ENCODE measurements around the gene HSPA4. TPM values are rescaled to one million over a fixed set of nuclear protein-coding genes. Genes with fewer than 3 reads are reported as not detected.

The HSPA4 gene
- total and polyA plus RNA-seq, 2 of the 13 experiments (the other 11 are each of a cell fraction or from before 2014, with no cell fraction given) = 36.6 to 231 TPM

DNA sequence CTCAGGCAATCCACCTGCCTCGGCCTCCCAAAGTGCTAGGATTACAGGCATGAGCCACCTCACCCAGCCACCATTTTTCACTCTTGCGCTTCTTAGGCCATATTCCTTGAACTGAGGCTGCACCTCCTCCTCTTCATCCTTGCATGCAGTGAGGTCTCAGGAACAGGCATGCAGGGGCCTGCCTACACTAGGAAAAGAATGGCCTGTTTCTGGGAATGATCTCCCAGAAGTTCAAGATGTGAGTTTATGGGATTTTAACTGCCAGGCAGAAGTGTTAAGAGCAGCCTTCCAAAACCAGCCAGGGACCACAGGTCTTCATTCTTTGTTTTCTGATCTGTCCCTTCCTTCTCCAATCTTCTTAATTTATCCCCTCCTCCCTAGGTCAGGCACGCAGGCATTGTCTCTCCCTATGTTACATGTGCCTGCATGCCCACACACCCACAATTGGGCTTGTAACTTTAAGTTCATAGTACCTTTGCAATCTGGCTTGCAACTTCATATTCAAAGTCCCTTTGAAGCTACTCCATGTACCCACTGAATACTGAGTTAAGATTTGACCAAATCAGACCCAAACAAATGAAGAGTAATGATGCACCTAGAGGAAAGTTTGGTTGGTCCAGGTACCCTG, 10.5 kb upstream of the HSPA4 start:
- H3K9me3 ChIP-seq (ENCODE audit: low read length) = no peaks in the 10 kb centered on the region
- no peak overlapping the region for H3K9ac ChIP-seq (ENCODE audit: insufficient read depth, low read depth, low read length)
- ChIA-PET POLR2A (interaction anchor here (0.6 to 2.0 kb wide), 3 partner anchors 8 to 14 kb away, joined by 3 to 14 read pairs (median 3); partner anchors contain the start of gene HSPA4), CTCF (ENCODE audit: low intra/inter-chr PET ratio, low total read pairs) (no interaction called here)
- no peak overlapping the region for H3K4me3 ChIP-seq (replicated peaks in 1 of 3; ENCODE audit: insufficient read depth in 1 of 3, low read depth in 2 of 3, low read length in 3 of 3)
- H4K20me1 ChIP-seq (ENCODE audit: insufficient read depth, low read length) = no peaks in the 10 kb centered on the region
- no peak for FAIRE-seq
- no peak for ATAC-seq
- no peaks in the 10 kb centered on the region for H3K27me3 ChIP-seq (ENCODE audit: control insufficient read depth in 1 of 2, insufficient read depth in 2 of 2, low read length in 2 of 2)
- peaks cover 57% of the 10 kb centered on the region for H3K4me1 ChIP-seq (ENCODE audit: insufficient read depth, low read length)
- no peak overlapping the region for H3K27ac ChIP-seq (ENCODE audit: extremely low read length, insufficient read depth, low read length)
- H3K36me3 ChIP-seq (replicated peaks in 1 of 2; ENCODE audit: control insufficient read depth in 1 of 2, insufficient read depth in 2 of 2, low read length in 2 of 2) = no peaks in the 10 kb centered on the region
- in situ Hi-C loops (cut with HindIII; ENCODE audit: extremely low pct_ligation_motif_present, low pct_unique_long_range_greater_than_20kb) = no loop called here
- BruUV-seq (replicated peaks) = no TSS peak
- 78% methylated on average over 3 of the region's 3 CpGs for WGBS (ENCODE audit: low lambda C conversion rate)
- H3K4me2 ChIP-seq (ENCODE audit: low read depth, low read length) = no peak overlapping the region
- no peak for DNase-seq (ENCODE audit: low spot score)
- H2AFZ ChIP-seq (ENCODE audit: low read length) = no peak overlapping the region
- H3K79me2 ChIP-seq (ENCODE audit: insufficient read depth, low read length) = no peaks in the 10 kb centered on the region
- intact Hi-C loops (cut with micrococcal nuclease; ENCODE audit: unreplicated experiment) = no loop called here
- TF ChIP-seq, protein P1, sequence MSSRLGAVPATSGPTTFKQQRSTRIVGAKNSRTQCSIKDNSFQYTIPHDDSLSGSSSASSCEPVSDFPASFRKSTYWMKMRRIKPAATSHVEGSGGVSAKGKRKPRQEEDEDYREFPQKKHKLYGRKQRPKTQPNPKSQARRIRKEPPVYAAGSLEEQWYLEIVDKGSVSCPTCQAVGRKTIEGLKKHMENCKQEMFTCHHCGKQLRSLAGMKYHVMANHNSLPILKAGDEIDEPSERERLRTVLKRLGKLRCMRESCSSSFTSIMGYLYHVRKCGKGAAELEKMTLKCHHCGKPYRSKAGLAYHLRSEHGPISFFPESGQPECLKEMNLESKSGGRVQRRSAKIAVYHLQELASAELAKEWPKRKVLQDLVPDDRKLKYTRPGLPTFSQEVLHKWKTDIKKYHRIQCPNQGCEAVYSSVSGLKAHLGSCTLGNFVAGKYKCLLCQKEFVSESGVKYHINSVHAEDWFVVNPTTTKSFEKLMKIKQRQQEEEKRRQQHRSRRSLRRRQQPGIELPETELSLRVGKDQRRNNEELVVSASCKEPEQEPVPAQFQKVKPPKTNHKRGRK (CRISPR knock-in tag; IDR thresholded peaks at IDR 0.05) = no peak
- TF ChIP-seq, protein P2, sequence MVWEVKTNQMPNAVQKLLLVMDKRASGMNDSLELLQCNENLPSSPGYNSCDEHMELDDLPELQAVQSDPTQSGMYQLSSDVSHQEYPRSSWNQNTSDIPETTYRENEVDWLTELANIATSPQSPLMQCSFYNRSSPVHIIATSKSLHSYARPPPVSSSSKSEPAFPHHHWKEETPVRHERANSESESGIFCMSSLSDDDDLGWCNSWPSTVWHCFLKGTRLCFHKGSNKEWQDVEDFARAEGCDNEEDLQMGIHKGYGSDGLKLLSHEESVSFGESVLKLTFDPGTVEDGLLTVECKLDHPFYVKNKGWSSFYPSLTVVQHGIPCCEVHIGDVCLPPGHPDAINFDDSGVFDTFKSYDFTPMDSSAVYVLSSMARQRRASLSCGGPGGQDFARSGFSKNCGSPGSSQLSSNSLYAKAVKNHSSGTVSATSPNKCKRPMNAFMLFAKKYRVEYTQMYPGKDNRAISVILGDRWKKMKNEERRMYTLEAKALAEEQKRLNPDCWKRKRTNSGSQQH (CRISPR knock-in tag; IDR thresholded peaks at IDR 0.05; ENCODE audit: low read depth) = no peak
- TF ChIP-seq, protein P3, sequence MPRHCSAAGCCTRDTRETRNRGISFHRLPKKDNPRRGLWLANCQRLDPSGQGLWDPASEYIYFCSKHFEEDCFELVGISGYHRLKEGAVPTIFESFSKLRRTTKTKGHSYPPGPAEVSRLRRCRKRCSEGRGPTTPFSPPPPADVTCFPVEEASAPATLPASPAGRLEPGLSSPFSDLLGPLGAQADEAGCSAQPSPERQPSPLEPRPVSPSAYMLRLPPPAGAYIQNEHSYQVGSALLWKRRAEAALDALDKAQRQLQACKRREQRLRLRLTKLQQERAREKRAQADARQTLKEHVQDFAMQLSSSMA (CRISPR knock-in tag; IDR thresholded peaks at IDR 0.05) = no peak
- no peak for TF ChIP-seq TMF1 (CRISPR knock-in tag; IDR thresholded peaks at IDR 0.05; ENCODE audit: low read depth)
- TF ChIP-seq, protein P4, sequence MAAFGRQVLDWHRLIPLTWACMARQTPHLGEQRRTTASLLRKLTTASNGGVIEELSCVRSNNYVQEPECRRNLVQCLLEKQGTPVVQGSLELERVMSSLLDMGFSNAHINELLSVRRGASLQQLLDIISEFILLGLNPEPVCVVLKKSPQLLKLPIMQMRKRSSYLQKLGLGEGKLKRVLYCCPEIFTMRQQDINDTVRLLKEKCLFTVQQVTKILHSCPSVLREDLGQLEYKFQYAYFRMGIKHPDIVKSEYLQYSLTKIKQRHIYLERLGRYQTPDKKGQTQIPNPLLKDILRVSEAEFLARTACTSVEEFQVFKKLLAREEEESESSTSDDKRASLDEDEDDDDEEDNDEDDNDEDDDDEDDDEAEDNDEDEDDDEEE (CRISPR knock-in tag; IDR thresholded peaks at IDR 0.05) = no peak
- no peak for TF ChIP-seq ZNF546 (CRISPR knock-in tag; conservative IDR thresholded peaks at IDR 0.05)
- TF ChIP-seq, protein P5, sequence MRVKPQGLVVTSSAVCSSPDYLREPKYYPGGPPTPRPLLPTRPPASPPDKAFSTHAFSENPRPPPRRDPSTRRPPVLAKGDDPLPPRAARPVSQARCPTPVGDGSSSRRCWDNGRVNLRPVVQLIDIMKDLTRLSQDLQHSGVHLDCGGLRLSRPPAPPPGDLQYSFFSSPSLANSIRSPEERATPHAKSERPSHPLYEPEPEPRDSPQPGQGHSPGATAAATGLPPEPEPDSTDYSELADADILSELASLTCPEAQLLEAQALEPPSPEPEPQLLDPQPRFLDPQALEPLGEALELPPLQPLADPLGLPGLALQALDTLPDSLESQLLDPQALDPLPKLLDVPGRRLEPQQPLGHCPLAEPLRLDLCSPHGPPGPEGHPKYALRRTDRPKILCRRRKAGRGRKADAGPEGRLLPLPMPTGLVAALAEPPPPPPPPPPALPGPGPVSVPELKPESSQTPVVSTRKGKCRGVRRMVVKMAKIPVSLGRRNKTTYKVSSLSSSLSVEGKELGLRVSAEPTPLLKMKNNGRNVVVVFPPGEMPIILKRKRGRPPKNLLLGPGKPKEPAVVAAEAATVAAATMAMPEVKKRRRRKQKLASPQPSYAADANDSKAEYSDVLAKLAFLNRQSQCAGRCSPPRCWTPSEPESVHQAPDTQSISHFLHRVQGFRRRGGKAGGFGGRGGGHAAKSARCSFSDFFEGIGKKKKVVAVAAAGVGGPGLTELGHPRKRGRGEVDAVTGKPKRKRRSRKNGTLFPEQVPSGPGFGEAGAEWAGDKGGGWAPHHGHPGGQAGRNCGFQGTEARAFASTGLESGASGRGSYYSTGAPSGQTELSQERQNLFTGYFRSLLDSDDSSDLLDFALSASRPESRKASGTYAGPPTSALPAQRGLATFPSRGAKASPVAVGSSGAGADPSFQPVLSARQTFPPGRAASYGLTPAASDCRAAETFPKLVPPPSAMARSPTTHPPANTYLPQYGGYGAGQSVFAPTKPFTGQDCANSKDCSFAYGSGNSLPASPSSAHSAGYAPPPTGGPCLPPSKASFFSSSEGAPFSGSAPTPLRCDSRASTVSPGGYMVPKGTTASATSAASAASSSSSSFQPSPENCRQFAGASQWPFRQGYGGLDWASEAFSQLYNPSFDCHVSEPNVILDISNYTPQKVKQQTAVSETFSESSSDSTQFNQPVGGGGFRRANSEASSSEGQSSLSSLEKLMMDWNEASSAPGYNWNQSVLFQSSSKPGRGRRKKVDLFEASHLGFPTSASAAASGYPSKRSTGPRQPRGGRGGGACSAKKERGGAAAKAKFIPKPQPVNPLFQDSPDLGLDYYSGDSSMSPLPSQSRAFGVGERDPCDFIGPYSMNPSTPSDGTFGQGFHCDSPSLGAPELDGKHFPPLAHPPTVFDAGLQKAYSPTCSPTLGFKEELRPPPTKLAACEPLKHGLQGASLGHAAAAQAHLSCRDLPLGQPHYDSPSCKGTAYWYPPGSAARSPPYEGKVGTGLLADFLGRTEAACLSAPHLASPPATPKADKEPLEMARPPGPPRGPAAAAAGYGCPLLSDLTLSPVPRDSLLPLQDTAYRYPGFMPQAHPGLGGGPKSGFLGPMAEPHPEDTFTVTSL (CRISPR knock-in tag; IDR thresholded peaks at IDR 0.05; ENCODE audit: borderline replicate concordance) = no peak
- no peak for TF ChIP-seq GFI1 (CRISPR knock-in tag; IDR thresholded peaks at IDR 0.05; ENCODE audit: borderline replicate concordance)
- TF ChIP-seq ZBTB7B (CRISPR knock-in tag; IDR thresholded peaks at IDR 0.05) = no peak
- no peak for TF ChIP-seq ZNF468 (CRISPR knock-in tag; IDR thresholded peaks at IDR 0.05)
- no peak for TF ChIP-seq ZNF792 (CRISPR knock-in tag; IDR thresholded peaks at IDR 0.05)
- TF ChIP-seq MATR3 (CRISPR knock-in tag; IDR thresholded peaks at IDR 0.05) = no peak
- TF ChIP-seq ZNF263 (CRISPR knock-in tag; IDR thresholded peaks at IDR 0.05) = no peak
- TF ChIP-seq RORA (CRISPR knock-in tag; IDR thresholded peaks at IDR 0.05) = no peak
- no peak for TF ChIP-seq HOXD1 (CRISPR knock-in tag; IDR thresholded peaks at IDR 0.05)
